H9 (cell line): Measurements from ENCODE around the gene PTPN23. TPM values are rescaled to one million over a fixed set of nuclear protein-coding genes. Genes with fewer than 3 reads are reported as not detected.

Experiments
- DNase-seq: peaks from one replicate; pipeline ENCODE4 v3.0.0-alpha.2; 2017
- H2AFZ ChIP-seq: one replicate; pipeline ENCODE4 v1.6.1; 2013; ENCODE audit warnings: mild to moderate bottlenecking, low read length, control low read depth, moderate library complexity
- H2AK5ac ChIP-seq: 2 replicates; pipeline ENCODE4 v1.6.1; 2013; ENCODE audit warnings: low read length, control low read depth, mixed read lengths; ENCODE audit not compliant: insufficient read length
- H2BK120ac ChIP-seq: one replicate; pipeline ENCODE4 v1.6.1; 2013; ENCODE audit warnings: low read depth, mild to moderate bottlenecking, low read length, control low read depth, inconsistent platforms; ENCODE audit not compliant: poor library complexity, severe bottlenecking
- H2BK12ac ChIP-seq: 2 replicates; pipeline ENCODE4 v1.6.1; 2013; ENCODE audit warnings: low read length, control low read depth, mixed read lengths, low read depth; ENCODE audit not compliant: insufficient read length
- H2BK15ac ChIP-seq: 2 replicates; pipeline ENCODE4 v1.6.1; 2013; ENCODE audit warnings: low read depth, low read length, control low read depth
- H2BK20ac ChIP-seq: one replicate; pipeline ENCODE4 v1.6.1; 2013; ENCODE audit warnings: low read depth, mild to moderate bottlenecking, low read length, control low read depth, inconsistent platforms; ENCODE audit not compliant: poor library complexity, severe bottlenecking
- H2BK5ac ChIP-seq: 2 replicates; pipeline ENCODE4 v1.6.1; 2013; ENCODE audit warnings: low read length, control low read depth, mixed read lengths; ENCODE audit not compliant: insufficient read length
- H3K14ac ChIP-seq: 2 replicates; pipeline ENCODE4 v1.6.1; 2013; ENCODE audit warnings: low read length, control low read depth; ENCODE audit not compliant: insufficient read depth
- H3K18ac ChIP-seq: 2 replicates; pipeline ENCODE4 v1.6.1; 2013; ENCODE audit warnings: low read depth, mild to moderate bottlenecking, mixed read lengths, low read length, control low read depth; ENCODE audit not compliant: insufficient read length
- H3K23ac ChIP-seq: 2 replicates; pipeline ENCODE4 v1.6.1; 2013; ENCODE audit warnings: low read length, control low read depth, mixed read lengths, low read depth; ENCODE audit not compliant: insufficient read length
- H3K23me2 ChIP-seq: 2 replicates; pipeline ENCODE4 v1.6.1; 2013; ENCODE audit warnings: low read depth, mild to moderate bottlenecking, mixed read lengths, low read length, control low read depth; ENCODE audit not compliant: insufficient read length, poor library complexity, severe bottlenecking
- H3K27ac ChIP-seq: 2 replicates; pipeline ENCODE4 v1.5.1; 2013; ENCODE audit warnings: low read length, control low read depth, mixed read lengths, low read depth; ENCODE audit not compliant: insufficient read length
- H3K27me3 ChIP-seq: 2 replicates; pipeline ENCODE4 v1.6.1; 2013; ENCODE audit warnings: low read length, control low read depth, inconsistent platforms; ENCODE audit not compliant: insufficient read depth
- H3K4ac ChIP-seq: 2 replicates; pipeline ENCODE4 v1.6.1; 2013; ENCODE audit warnings: low read depth, mild to moderate bottlenecking, control low read depth, inconsistent platforms, low read length, moderate library complexity
- H3K4me1 ChIP-seq: 2 replicates; pipeline ENCODE4 v1.6.1; 2013; ENCODE audit warnings: low read length, control low read depth, inconsistent platforms; ENCODE audit not compliant: insufficient read depth
- H3K4me2 ChIP-seq: 2 replicates; pipeline ENCODE4 v1.6.1; 2013; ENCODE audit warnings: low read length, control low read depth, mixed read lengths; ENCODE audit not compliant: insufficient read length, insufficient read depth
- H3K56ac ChIP-seq: 2 replicates; pipeline ENCODE4 v1.6.1; 2013; ENCODE audit warnings: low read depth, mild to moderate bottlenecking, mixed read lengths, low read length, control low read depth; ENCODE audit not compliant: insufficient read length
- H3K79me1 ChIP-seq: 2 replicates; pipeline ENCODE4 v1.6.1; 2013; ENCODE audit warnings: low read depth, mild to moderate bottlenecking, moderate library complexity, low read length, control low read depth, inconsistent platforms; ENCODE audit not compliant: insufficient read depth, poor library complexity, severe bottlenecking
- H3K79me2 ChIP-seq: 2 replicates; pipeline ENCODE4 v1.6.1; 2013; ENCODE audit warnings: low read length, control low read depth, inconsistent platforms; ENCODE audit not compliant: insufficient read depth
- H3K9ac ChIP-seq: 2 replicates; pipeline ENCODE4 v1.6.1; 2013; ENCODE audit warnings: low read length, control low read depth, mixed read lengths; ENCODE audit not compliant: insufficient read length; ENCODE audit errors: extremely low read depth
- H3K9me3 ChIP-seq: one replicate; pipeline ENCODE4 v1.6.1; 2013; ENCODE audit warnings: low read depth, low read length, inconsistent platforms; ENCODE audit not compliant: control insufficient read depth
- H3T11ph ChIP-seq: one replicate; pipeline ENCODE4 v1.6.1; 2013; ENCODE audit warnings: mild to moderate bottlenecking, low read length, control low read depth, inconsistent platforms
- H4K20me1 ChIP-seq: one replicate; pipeline ENCODE4 v1.6.1; 2013; ENCODE audit not compliant: control insufficient read depth, insufficient read length, insufficient read depth
- H4K5ac ChIP-seq: 2 replicates; pipeline ENCODE4 v1.6.1; 2013; ENCODE audit warnings: low read depth, mild to moderate bottlenecking, mixed read lengths, low read length, control low read depth; ENCODE audit not compliant: insufficient read length
- H4K8ac ChIP-seq: replicated peaks from 2 replicates; pipeline ENCODE4 v1.6.1; 2013; ENCODE audit warnings: low read length, control low read depth, mixed read lengths, low read depth; ENCODE audit not compliant: insufficient read length
- H4K91ac ChIP-seq: 2 replicates; pipeline ENCODE4 v1.6.1; 2013; ENCODE audit warnings: low read depth, mild to moderate bottlenecking, moderate library complexity, mixed read lengths, low read length, control low read depth; ENCODE audit not compliant: insufficient read length
- H3K27ac Mint-ChIP-seq, 3 experiments: 2 replicates in 2 of 3; 3 replicates in 1 of 3; pipeline ENCODE4 v1.8.0; 2020 to 2021; ENCODE audit warnings: mixed read lengths in 3 of 3, mild to moderate bottlenecking in 1 of 3, moderate library complexity in 1 of 3
- H3K27me3 Mint-ChIP-seq: 2 replicates; pipeline ENCODE4 v1.8.0; 2021; ENCODE audit warnings: low read depth, mild to moderate bottlenecking, moderate library complexity, mixed read lengths
- H3K36me3 Mint-ChIP-seq, 3 experiments: 2 replicates in 2 of 3; 3 replicates in 1 of 3; pipeline ENCODE4 v1.8.0; 2020 to 2021; ENCODE audit warnings: low read depth in 3 of 3, mixed read lengths in 3 of 3; ENCODE audit not compliant: insufficient read depth in 1 of 3
- H3K4me1 Mint-ChIP-seq, 2 experiments: 2 replicates each; pipeline ENCODE4 v1.8.0; 2020; ENCODE audit warnings: mixed read lengths in 2 of 2
- H3K4me3 Mint-ChIP-seq, 2 experiments: 2 replicates in 1 of 2; 3 replicates in 1 of 2; pipeline ENCODE4 v1.8.0; 2020 to 2021; ENCODE audit warnings: mild to moderate bottlenecking in 2 of 2, mixed read lengths in 2 of 2, moderate library complexity in 1 of 2
- H3K9me3 Mint-ChIP-seq, 2 experiments: 2 replicates in 1 of 2; 3 replicates in 1 of 2; pipeline ENCODE4 v1.8.0; 2020; ENCODE audit warnings: mild to moderate bottlenecking in 2 of 2, mixed read lengths in 2 of 2, moderate library complexity in 1 of 2
- WGBS: extraction: QIAGEN DNeasy Blood & Tissue Kit; methylation state at CpG from one replicate; pipeline ENCODE4 v1.1.7; 2013; ENCODE audit warnings: missing lambda C conversion rate, low lambda C conversion rate, mixed read lengths; ENCODE audit not compliant: insufficient read length; ENCODE audit errors: extremely low coverage; 5-methylcytosine and 5-hydroxymethylcytosine counted together
- total RNA-seq: library from RNA; stranded (reverse); gene quantifications from 2 replicates; pipeline ENCODE4 v1.2.1, GENCODE V29; 2021
- TF ChIP-seq, protein P1 (sequence below): fragments of 200-600 bp; sonication (generic); conservative IDR thresholded peaks from 3 replicates; pipeline ENCODE4 v1.8.0; 2021; ENCODE audit warnings: antibody characterized with exemption, mild to moderate bottlenecking

PTPN23 gene
- total RNA-seq, 1 experiment from 2014 or later, result 42.2 TPM

DNA sequence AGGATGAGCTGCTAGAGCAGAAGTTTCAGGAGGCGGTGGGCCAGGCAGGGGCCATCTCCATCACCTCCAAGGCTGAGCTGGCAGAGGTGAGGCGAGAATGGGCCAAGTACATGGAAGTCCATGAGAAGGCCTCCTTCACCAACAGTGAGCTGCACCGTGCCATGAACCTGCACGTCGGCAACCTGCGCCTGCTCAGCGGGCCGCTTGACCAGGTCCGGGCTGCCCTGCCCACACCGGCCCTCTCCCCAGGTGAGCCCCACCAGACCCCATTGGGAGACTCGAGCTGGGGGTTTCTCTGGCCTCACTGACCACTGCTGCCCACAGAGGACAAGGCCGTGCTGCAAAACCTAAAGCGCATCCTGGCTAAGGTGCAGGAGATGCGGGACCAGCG is 28.0 kb downstream of the PTPN23 start:
- Mint-ChIP-seq H3K9me3 (no peaks in the 10 kb centered on the region), H3K4me1 (no peaks in the 10 kb centered on the region), H3K4me3 (no peak overlapping the region), H3K36me3 (peaks cover 21 to 50% (median 41%) of the 10 kb centered on the region in 3 experiments), H3K27me3 (no peaks in the 10 kb centered on the region; the same call in 1 of the 2 replicates), H3K27ac (no peak overlapping the region)
- no peak overlapping the region for H2BK12ac ChIP-seq
- no peak overlapping the region for H3K4ac ChIP-seq
- no peak overlapping the region for H2AFZ ChIP-seq
- H3K56ac ChIP-seq, result no peak overlapping the region
- no peaks in the 10 kb centered on the region for H4K20me1 ChIP-seq
- WGBS, result no CpG with 5 or more reads among the region's 15 CpGs
- H3K79me1 ChIP-seq, result no peaks in the 10 kb centered on the region
- no peak overlapping the region for H3K4me2 ChIP-seq
- no peak overlapping the region for H4K91ac ChIP-seq
- H4K5ac ChIP-seq, result no peak overlapping the region
- no peaks in the 10 kb centered on the region for H3K27me3 ChIP-seq
- no peak overlapping the region for H3K18ac ChIP-seq
- H4K8ac ChIP-seq, result no peak overlapping the region
- no peak overlapping the region for H2AK5ac ChIP-seq
- no peak overlapping the region for H3K27ac ChIP-seq
- no peaks in the 10 kb centered on the region for H3K23me2 ChIP-seq
- H2BK5ac ChIP-seq, result no peak overlapping the region
- H3K9me3 ChIP-seq, result no peaks in the 10 kb centered on the region
- H3K23ac ChIP-seq, result no peak overlapping the region
- no peak overlapping the region for H2BK20ac ChIP-seq
- no peak overlapping the region for H3K14ac ChIP-seq
- TF ChIP-seq, protein P1, sequence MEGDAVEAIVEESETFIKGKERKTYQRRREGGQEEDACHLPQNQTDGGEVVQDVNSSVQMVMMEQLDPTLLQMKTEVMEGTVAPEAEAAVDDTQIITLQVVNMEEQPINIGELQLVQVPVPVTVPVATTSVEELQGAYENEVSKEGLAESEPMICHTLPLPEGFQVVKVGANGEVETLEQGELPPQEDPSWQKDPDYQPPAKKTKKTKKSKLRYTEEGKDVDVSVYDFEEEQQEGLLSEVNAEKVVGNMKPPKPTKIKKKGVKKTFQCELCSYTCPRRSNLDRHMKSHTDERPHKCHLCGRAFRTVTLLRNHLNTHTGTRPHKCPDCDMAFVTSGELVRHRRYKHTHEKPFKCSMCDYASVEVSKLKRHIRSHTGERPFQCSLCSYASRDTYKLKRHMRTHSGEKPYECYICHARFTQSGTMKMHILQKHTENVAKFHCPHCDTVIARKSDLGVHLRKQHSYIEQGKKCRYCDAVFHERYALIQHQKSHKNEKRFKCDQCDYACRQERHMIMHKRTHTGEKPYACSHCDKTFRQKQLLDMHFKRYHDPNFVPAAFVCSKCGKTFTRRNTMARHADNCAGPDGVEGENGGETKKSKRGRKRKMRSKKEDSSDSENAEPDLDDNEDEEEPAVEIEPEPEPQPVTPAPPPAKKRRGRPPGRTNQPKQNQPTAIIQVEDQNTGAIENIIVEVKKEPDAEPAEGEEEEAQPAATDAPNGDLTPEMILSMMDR, result no peak
- H2BK120ac ChIP-seq, result no peak overlapping the region
- H3T11ph ChIP-seq, result no peak overlapping the region
- no peaks in the 10 kb centered on the region for H3K4me1 ChIP-seq
- no peak overlapping the region for H3K9ac ChIP-seq
- H3K79me2 ChIP-seq, result no peaks in the 10 kb centered on the region
- no peak overlapping the region for H2BK15ac ChIP-seq
- DNase-seq, result no peak
